HepG2 (cell line): ENCODE measurements around the gene RPL3. TPM values are rescaled to one million over a fixed set of nuclear protein-coding genes. Genes with fewer than 3 reads are reported as not detected.

Source experiments
- ADNP ChIP-seq: sonication (generic); formaldehyde crosslinking; IDR thresholded peaks from 2 replicates; pipeline ENCODE4 v1.4.0; 2020; ENCODE audit warnings: missing genetic modification reagents
- BHLHE40 ChIP-seq: IDR thresholded peaks from 2 replicates; pipeline ENCODE4 v1.6.1; 2011; ENCODE audit warnings: low read length, improper control_type of control experiment
- CBX2 ChIP-seq, 2 experiments: fragments of 200-600 bp in 1 of 2; sonication (generic); formaldehyde crosslinking in 1 of 2; IDR thresholded peaks; 2 replicates each; pipeline versions ENCODE4 v1.7.0 to v1.8.1; 2018 to 2022; ENCODE audit warnings: low read depth in 2 of 2, low read length in 1 of 2, mild to moderate bottlenecking in 1 of 2, missing genetic modification reagents in 1 of 2
- CHCHD3 ChIP-seq: sonication (generic); formaldehyde crosslinking; IDR thresholded peaks from 2 replicates; pipeline ENCODE4 v1.8.0; 2022; ENCODE audit warnings: mild to moderate bottlenecking, missing genetic modification reagents, moderate library complexity
- ELF1 ChIP-seq: sonication (generic); formaldehyde crosslinking; IDR thresholded peaks from 2 replicates; pipeline ENCODE4 v1.4.0; 2020; ENCODE audit warnings: missing genetic modification reagents
- EZH2 ChIP-seq: conservative IDR thresholded peaks from 2 replicates; pipeline ENCODE4 v1.6.1; 2012; ENCODE audit warnings: mild to moderate bottlenecking, low read depth, low read length, moderate library complexity
- FOXA1 ChIP-seq, 2 experiments: fragments of 450-650 bp in 1 of 2; sonication (generic) in 1 of 2; formaldehyde crosslinking in 1 of 2; IDR thresholded peaks; 2 replicates each; pipeline versions ENCODE4 v1.4.0 to v1.6.1; 2016 to 2020; ENCODE audit warnings: missing genetic modification reagents in 1 of 2
- LCORL ChIP-seq, 2 experiments: fragments of 450-650 bp in 1 of 2; sonication (generic) in 1 of 2; formaldehyde crosslinking in 1 of 2; IDR thresholded peaks; 2 replicates each; pipeline versions ENCODE4 v1.5.0 to v1.6.1; 2017 to 2020; ENCODE audit warnings: antibody characterized with exemption in 1 of 2, missing genetic modification reagents in 1 of 2
- NCOR1 ChIP-seq: fragments of 200-600 bp; sonication (generic); IDR thresholded peaks from 2 replicates; pipeline ENCODE4 v1.7.0; 2017; ENCODE audit warnings: antibody characterized with exemption, low read length, borderline replicate concordance
- PHF21A ChIP-seq: sonication (generic); formaldehyde crosslinking; IDR thresholded peaks from 2 replicates; pipeline ENCODE4 v1.5.0; 2020; ENCODE audit warnings: mild to moderate bottlenecking, missing genetic modification reagents
- SATB2 ChIP-seq: sonication (generic); formaldehyde crosslinking; IDR thresholded peaks from 2 replicates; pipeline ENCODE4 v1.5.0; 2020; ENCODE audit warnings: missing genetic modification reagents
- YEATS2 ChIP-seq: sonication (generic); formaldehyde crosslinking; IDR thresholded peaks from 2 replicates; pipeline ENCODE4 v1.4.0; 2020; ENCODE audit warnings: missing genetic modification reagents, borderline replicate concordance
- ZBTB1 ChIP-seq: sonication (generic); formaldehyde crosslinking; IDR thresholded peaks from 2 replicates; pipeline ENCODE4 v1.4.0; 2020; ENCODE audit warnings: missing genetic modification reagents, borderline replicate concordance
- ZC3H13 ChIP-seq: sonication (generic); formaldehyde crosslinking; IDR thresholded peaks from 2 replicates; pipeline ENCODE4 v1.8.1; 2023; ENCODE audit warnings: mild to moderate bottlenecking, missing genetic modification reagents, moderate library complexity
- ZNF180 ChIP-seq: sonication (generic); formaldehyde crosslinking; IDR thresholded peaks from 2 replicates; pipeline ENCODE4 v1.4.0; 2020; ENCODE audit warnings: low read depth, missing genetic modification reagents, borderline replicate concordance
- ZNF207 ChIP-seq: fragments of 450-650 bp; IDR thresholded peaks from 2 replicates; pipeline ENCODE4 v1.6.1; 2016; ENCODE audit warnings: antibody characterized with exemption, borderline replicate concordance
- ZNF414 ChIP-seq: sonication (generic); formaldehyde crosslinking; IDR thresholded peaks from 2 replicates; pipeline ENCODE4 v1.5.0; 2020; ENCODE audit warnings: missing genetic modification reagents
- ZNF550 ChIP-seq: sonication (generic); formaldehyde crosslinking; IDR thresholded peaks from 2 replicates; pipeline ENCODE4 v1.4.0; 2020; ENCODE audit warnings: mild to moderate bottlenecking, missing genetic modification reagents, borderline replicate concordance
- ZNF597 ChIP-seq: sonication (generic); formaldehyde crosslinking; IDR thresholded peaks from 2 replicates; pipeline ENCODE4 v1.5.0; 2020; ENCODE audit warnings: missing genetic modification reagents
- ZNF720 ChIP-seq: sonication (generic); formaldehyde crosslinking; IDR thresholded peaks from 2 replicates; pipeline ENCODE4 v1.4.0; 2020; ENCODE audit warnings: missing genetic modification reagents
- ZNF766 ChIP-seq: sonication (generic); formaldehyde crosslinking; IDR thresholded peaks from 2 replicates; pipeline ENCODE4 v1.5.0; 2020; ENCODE audit warnings: missing genetic modification reagents, borderline replicate concordance
- polyA plus RNA-seq, 8 experiments: library from polyadenylated mRNA; depleted of rRNA in 3 of 8; stranded (reverse) in 7 of 8; unstranded in 1 of 8; fragments of >200 nt; fragmentation: Illumina TruSeq in 4 of 8; extraction: Trizol in 4 of 8; gene quantifications; 2 replicates each; pipeline versions ENCODE4 v1.2.1 to v1.2.3, GENCODE V29; 2011 to 2016; ENCODE audit warnings: low read depth in 4 of 8, missing spikeins in 1 of 8, mixed read lengths in 1 of 8; ENCODE audit not compliant: insufficient read depth in 1 of 8
- total RNA-seq, 5 experiments: library from RNA; depleted of rRNA; stranded (reverse); fragments of >200 nt; fragmentation: Illumina TruSeq; extraction: Trizol; gene quantifications; 2 replicates each; pipeline ENCODE4 v1.2.3, GENCODE V29; 2016; ENCODE audit warnings: low read depth in 1 of 5
- TF ChIP-seq, protein P1 (sequence below): fragments of 450-650 bp; IDR thresholded peaks from 2 replicates; pipeline ENCODE4 v1.6.1; 2016
- TF ChIP-seq, protein P2 (sequence below): sonication (generic); formaldehyde crosslinking; IDR thresholded peaks from 2 replicates; pipeline ENCODE4 v1.4.0; 2020; ENCODE audit warnings: mild to moderate bottlenecking, missing genetic modification reagents
- TF ChIP-seq, protein P3 (sequence below): sonication (generic); formaldehyde crosslinking; IDR thresholded peaks from 2 replicates; pipeline ENCODE4 v1.4.0; 2020; ENCODE audit warnings: mild to moderate bottlenecking, missing genetic modification reagents

RPL3 gene
- total and polyA plus RNA-seq, 2 of the 13 experiments (the other 11 are each of a cell fraction or from before 2014, with no cell fraction given), result 1,051 to 3,279 TPM

GRCh38 chr22:39303892-39304671 lies 15.3 kb downstream of the RPL3 start (continued):
- TF ChIP-seq BHLHE40 (no peak), YEATS2 (no peak), PHF21A (CRISPR knock-in tag) (no peak), CHCHD3 (CRISPR knock-in tag) (no peak), FOXA1 (IDR thresholded peaks at IDR 0.05) (no peak), FOXA1 (CRISPR knock-in tag; IDR thresholded peaks at IDR 0.05) (0 out of 2 replicates have a peak, but pooled peaks have one; percentile 9), ZNF597 (no peak), ADNP (CRISPR knock-in tag) (no peak), ZC3H13 (no peak), ZNF766 (no peak), SATB2 (CRISPR knock-in tag) (no peak), LCORL (IDR thresholded peaks at IDR 0.05) (no peak), LCORL (CRISPR knock-in tag; IDR thresholded peaks at IDR 0.05) (peak; percentile 68), NCOR1 (no peak; the same call in 1 of the 2 replicates), ZBTB1 (CRISPR knock-in tag) (no peak), CBX2 (IDR thresholded peaks at IDR 0.05; ENCODE audit: low read depth, low read length) (no peak), CBX2 (CRISPR knock-in tag; IDR thresholded peaks at IDR 0.05; ENCODE audit: low read depth) (no peak), ZNF550 (no peak), ZNF414 (CRISPR knock-in tag) (no peak), ZNF207 (no peak), ZNF720 (no peak), EZH2 (no peak), ZNF180 (CRISPR knock-in tag) (no peak), ELF1 (CRISPR knock-in tag) (no peak)
- TF ChIP-seq, protein P1, sequence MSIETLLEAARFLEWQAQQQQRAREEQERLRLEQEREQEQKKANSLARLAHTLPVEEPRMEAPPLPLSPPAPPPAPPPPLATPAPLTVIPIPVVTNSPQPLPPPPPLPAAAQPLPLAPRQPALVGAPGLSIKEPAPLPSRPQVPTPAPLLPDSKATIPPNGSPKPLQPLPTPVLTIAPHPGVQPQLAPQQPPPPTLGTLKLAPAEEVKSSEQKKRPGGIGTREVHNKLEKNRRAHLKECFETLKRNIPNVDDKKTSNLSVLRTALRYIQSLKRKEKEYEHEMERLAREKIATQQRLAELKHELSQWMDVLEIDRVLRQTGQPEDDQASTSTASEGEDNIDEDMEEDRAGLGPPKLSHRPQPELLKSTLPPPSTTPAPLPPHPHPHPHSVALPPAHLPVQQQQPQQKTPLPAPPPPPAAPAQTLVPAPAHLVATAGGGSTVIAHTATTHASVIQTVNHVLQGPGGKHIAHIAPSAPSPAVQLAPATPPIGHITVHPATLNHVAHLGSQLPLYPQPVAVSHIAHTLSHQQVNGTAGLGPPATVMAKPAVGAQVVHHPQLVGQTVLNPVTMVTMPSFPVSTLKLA, result no peak
- TF ChIP-seq, protein P2, sequence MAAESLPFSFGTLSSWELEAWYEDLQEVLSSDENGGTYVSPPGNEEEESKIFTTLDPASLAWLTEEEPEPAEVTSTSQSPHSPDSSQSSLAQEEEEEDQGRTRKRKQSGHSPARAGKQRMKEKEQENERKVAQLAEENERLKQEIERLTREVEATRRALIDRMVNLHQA (CRISPR knock-in tag), result no peak
- TF ChIP-seq, protein P3, sequence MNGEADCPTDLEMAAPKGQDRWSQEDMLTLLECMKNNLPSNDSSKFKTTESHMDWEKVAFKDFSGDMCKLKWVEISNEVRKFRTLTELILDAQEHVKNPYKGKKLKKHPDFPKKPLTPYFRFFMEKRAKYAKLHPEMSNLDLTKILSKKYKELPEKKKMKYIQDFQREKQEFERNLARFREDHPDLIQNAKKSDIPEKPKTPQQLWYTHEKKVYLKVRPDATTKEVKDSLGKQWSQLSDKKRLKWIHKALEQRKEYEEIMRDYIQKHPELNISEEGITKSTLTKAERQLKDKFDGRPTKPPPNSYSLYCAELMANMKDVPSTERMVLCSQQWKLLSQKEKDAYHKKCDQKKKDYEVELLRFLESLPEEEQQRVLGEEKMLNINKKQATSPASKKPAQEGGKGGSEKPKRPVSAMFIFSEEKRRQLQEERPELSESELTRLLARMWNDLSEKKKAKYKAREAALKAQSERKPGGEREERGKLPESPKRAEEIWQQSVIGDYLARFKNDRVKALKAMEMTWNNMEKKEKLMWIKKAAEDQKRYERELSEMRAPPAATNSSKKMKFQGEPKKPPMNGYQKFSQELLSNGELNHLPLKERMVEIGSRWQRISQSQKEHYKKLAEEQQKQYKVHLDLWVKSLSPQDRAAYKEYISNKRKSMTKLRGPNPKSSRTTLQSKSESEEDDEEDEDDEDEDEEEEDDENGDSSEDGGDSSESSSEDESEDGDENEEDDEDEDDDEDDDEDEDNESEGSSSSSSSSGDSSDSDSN, result no peak
